GM12878 (cell line): ENCODE results near the gene KCNS1. TPM values are rescaled to one million over a fixed set of nuclear protein-coding genes. Genes with fewer than 3 reads are reported as not detected.

Experiments used
- CUX1 ChIP-seq: IDR thresholded peaks from 2 replicates; pipeline ENCODE4 v1.6.1; 2012; ENCODE audit warnings: improper control_type of control experiment, low read depth, low read length; ENCODE audit not compliant: insufficient replicate concordance
- RFX5 ChIP-seq: IDR thresholded peaks from 2 replicates; pipeline ENCODE4 v1.6.1; 2011; ENCODE audit warnings: low read depth, low read length, improper control_type of control experiment
- TCF3 ChIP-seq: IDR thresholded peaks from 2 replicates; pipeline ENCODE4 v1.6.1; 2012; ENCODE audit warnings: low read depth, mild to moderate bottlenecking, low read length, borderline replicate concordance; ENCODE audit not compliant: insufficient read depth
- USF1 ChIP-seq: IDR thresholded peaks from 2 replicates; pipeline ENCODE4 v1.6.1; 2011; ENCODE audit warnings: borderline replicate concordance, low read depth, mild to moderate bottlenecking, moderate library complexity, mixed read lengths, low read length; ENCODE audit not compliant: insufficient read depth; ENCODE audit errors: extremely low read length
- USF2 ChIP-seq: IDR thresholded peaks from 2 replicates; pipeline ENCODE4 v1.6.1; 2011; ENCODE audit warnings: low read depth, low read length, improper control_type of control experiment, borderline replicate concordance
- polyA plus RNA-seq, 11 experiments: library from polyadenylated mRNA; depleted of rRNA in 4 of 11; unstranded in 6 of 11; stranded (reverse) in 5 of 11; fragments of >200 nt; fragmentation: Nextera tagmentation in 4 of 11; fragmentation: Illumina TruSeq in 1 of 11; extraction: Ambion mirVana in 4 of 11; extraction: Trizol in 1 of 11; gene quantifications; 1 replicate in 1 of 11; 2 replicates in 10 of 11; pipeline versions ENCODE4 v1.2.1 to v1.2.3, GENCODE V29; 2011 to 2016; ENCODE audit warnings: inconsistent platforms in 2 of 11, missing spikeins in 2 of 11, low read depth in 1 of 11
- total RNA-seq, 4 experiments: library from RNA; depleted of rRNA in 3 of 4; stranded (reverse); fragments of >200 nt in 3 of 4; fragmentation: Illumina TruSeq in 1 of 4; extraction: Trizol in 1 of 4; gene quantifications; 2 replicates each; pipeline versions ENCODE4 v1.2.1 to v1.2.3, GENCODE V29; 2013 to 2021
- TF ChIP-seq, protein P1 (sequence below): IDR thresholded peaks from 2 replicates; pipeline ENCODE4 v1.6.1; 2011; ENCODE audit warnings: borderline replicate concordance, low read depth, mild to moderate bottlenecking, moderate library complexity, low read length; ENCODE audit not compliant: insufficient read depth, poor library complexity, severe bottlenecking

KCNS1 gene
- total and polyA plus RNA-seq, 10 of the 15 experiments (the other 5 are each of a cell fraction or from before 2014, with no cell fraction given), result not detected

GRCh38 chr20:45117581-45117980 lies 16.7 kb upstream of the KCNS1 start (continued):
- TF ChIP-seq CUX1 (no peak), USF2 (no peak), USF1 (no peak), RFX5 (no peak), TCF3 (no peak)
- TF ChIP-seq, protein P1, sequence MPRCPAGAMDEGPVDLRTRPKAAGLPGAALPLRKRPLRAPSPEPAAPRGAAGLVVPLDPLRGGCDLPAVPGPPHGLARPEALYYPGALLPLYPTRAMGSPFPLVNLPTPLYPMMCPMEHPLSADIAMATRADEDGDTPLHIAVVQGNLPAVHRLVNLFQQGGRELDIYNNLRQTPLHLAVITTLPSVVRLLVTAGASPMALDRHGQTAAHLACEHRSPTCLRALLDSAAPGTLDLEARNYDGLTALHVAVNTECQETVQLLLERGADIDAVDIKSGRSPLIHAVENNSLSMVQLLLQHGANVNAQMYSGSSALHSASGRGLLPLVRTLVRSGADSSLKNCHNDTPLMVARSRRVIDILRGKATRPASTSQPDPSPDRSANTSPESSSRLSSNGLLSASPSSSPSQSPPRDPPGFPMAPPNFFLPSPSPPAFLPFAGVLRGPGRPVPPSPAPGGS, result no peak
- TF ChIP-seq, all 136 proteins: peak for 0
